Breast epithelium (tissue), 4 donors: ENCODE data around the gene RIPOR2. TPM values are rescaled to one million over a fixed set of nuclear protein-coding genes. Genes with fewer than 3 reads are reported as not detected.

Experiments
- DNase-seq, 2 donors: peaks; one replicate each; pipeline ENCODE4 v3.0.0-alpha.2; 2019; ENCODE audit warnings: low spot score in 2 of 2
- H3K27ac ChIP-seq, 2 donors: fragments of 200-600 bp; sonication (generic) in 1 of 2; one replicate each; pipeline ENCODE4 v1.5.1; 2016 to 2019; ENCODE audit warnings: mild to moderate bottlenecking in 1 of 2
- H3K27me3 ChIP-seq, 2 donors: fragments of 200-600 bp; sonication (generic) in 1 of 2; one replicate each; pipeline versions ENCODE4 v1.5.1 to v1.6.0; 2017 to 2019; ENCODE audit warnings: control low read depth in 1 of 2, mild to moderate bottlenecking in 1 of 2
- H3K36me3 ChIP-seq: fragments of 200-600 bp; one replicate; pipeline ENCODE4 v1.5.1; 2019
- H3K4me1 ChIP-seq, 2 donors: fragments of 200-600 bp; sonication (generic); one replicate each; pipeline ENCODE4 v1.5.1; 2016 to 2019; ENCODE audit warnings: control low read depth in 1 of 2
- H3K4me3 ChIP-seq, 3 donors: fragments of 200-600 bp; sonication (generic); 1 replicate in 2 of 3; 2 replicates in 1 of 3; pipeline ENCODE4 v1.5.1; 2016 to 2019; ENCODE audit warnings: mild to moderate bottlenecking in 3 of 3, moderate library complexity in 2 of 3
- H3K9me3 ChIP-seq, 2 donors: fragments of 200-600 bp; sonication (generic) in 1 of 2; one replicate each; pipeline ENCODE4 v1.5.1; 2016 to 2019; ENCODE audit warnings: control low read depth in 1 of 2
- CTCF ChIP-seq, 3 donors: fragments of 450-650 bp; IDR thresholded peaks; one replicate each; pipeline ENCODE4 v1.5.1; 2016 to 2017; ENCODE audit warnings: antibody characterized with exemption in 3 of 3, mild to moderate bottlenecking in 3 of 3, moderate library complexity in 3 of 3
- POLR2A ChIP-seq: fragments of 450-650 bp; IDR thresholded peaks from one replicate; pipeline ENCODE4 v1.6.1; 2016; ENCODE audit warnings: antibody characterized with exemption, mild to moderate bottlenecking, moderate library complexity
- POLR2AphosphoS5 ChIP-seq, 3 donors: sonication (generic); formaldehyde crosslinking; IDR thresholded peaks; one replicate each; pipeline ENCODE4 v1.6.1; 2017; ENCODE audit warnings: antibody characterized with exemption in 3 of 3
- intact Hi-C: fragments of 100-400 bp; cut with DNase I; formaldehyde crosslinking; loops from one replicate; pipeline ENCODE4 v1.15.1; 2023; ENCODE audit warnings: low total_unique reads
- total RNA-seq, 3 donors: library from RNA; depleted of rRNA; stranded (reverse); fragments of >200 nt; gene quantifications; one replicate each; pipeline ENCODE4 v1.1.0, GENCODE V29; 2016

The RIPOR2 gene
- total RNA-seq, 3 donors from 2014 or later, result 13.8 to 70.5 (median 29.2) TPM

- TF ChIP-seq POLR2AphosphoS5 (IDR thresholded peaks at IDR 0.05) (no peak), POLR2A (no peak), CTCF (IDR thresholded peaks at IDR 0.05) (no peak)
- intact Hi-C loops, result no loop called here
- Histone ChIP-seq H3K4me3 (no peak overlapping the region), H3K4me1 (no peaks in the 10 kb centered on the region), H3K9me3 (no peaks in the 10 kb centered on the region), H3K36me3 (no peaks in the 10 kb centered on the region), H3K27me3 (no peaks in the 10 kb centered on the region), H3K27ac (no peak overlapping the region)
- DNase-seq, result no peak
Observed at GRCh38 chr6:24968783-24969182, 33.0 kb upstream of the RIPOR2 start.

GRCh38 chr6:24967211-24967610 is 31.5 kb upstream of the RIPOR2 start:
- H3K4me1 ChIP-seq, result no peaks in the 10 kb centered on the region
- intact Hi-C loops, result no loop called here
- DNase-seq, result no peak
- no peaks in the 10 kb centered on the region for H3K27me3 ChIP-seq
- no peak overlapping the region for H3K4me3 ChIP-seq
- H3K36me3 ChIP-seq, result no peaks in the 10 kb centered on the region
- no peak overlapping the region for H3K27ac ChIP-seq
- no peak for TF ChIP-seq POLR2AphosphoS5 (IDR thresholded peaks at IDR 0.05)
- TF ChIP-seq POLR2A, result no peak
- TF ChIP-seq CTCF (IDR thresholded peaks at IDR 0.05), result no peak
- no peaks in the 10 kb centered on the region for H3K9me3 ChIP-seq

GRCh38 chr6:24966381-24966780 is 30.6 kb upstream of the RIPOR2 start:
- intact Hi-C loops, result no loop called here
- Histone ChIP-seq H3K4me3 (no peak overlapping the region), H3K27me3 (no peaks in the 10 kb centered on the region), H3K9me3 (no peaks in the 10 kb centered on the region), H3K36me3 (no peaks in the 10 kb centered on the region), H3K4me1 (no peaks in the 10 kb centered on the region), H3K27ac (no peak overlapping the region)
- TF ChIP-seq POLR2AphosphoS5 (IDR thresholded peaks at IDR 0.05), result no peak
- TF ChIP-seq CTCF (IDR thresholded peaks at IDR 0.05), result no peak
- no peak for TF ChIP-seq POLR2A
- DNase-seq, result no peak

- H3K27ac ChIP-seq, result no peak overlapping the region
- no peaks in the 10 kb centered on the region for H3K4me1 ChIP-seq
Observed at GRCh38 chr6:24963887-24964570, 28.3 kb upstream of the RIPOR2 start.

More at GRCh38 chr6:24963887-24964570, 28.3 kb upstream of the RIPOR2 start:
- no peak for DNase-seq
- Histone ChIP-seq H3K9me3 (no peaks in the 10 kb centered on the region), H3K36me3 (no peaks in the 10 kb centered on the region), H3K27me3 (no peaks in the 10 kb centered on the region), H3K4me3 (no peak overlapping the region)
- intact Hi-C loops, result no loop called here
- TF ChIP-seq POLR2AphosphoS5 (IDR thresholded peaks at IDR 0.05) (no peak), POLR2A (no peak), CTCF (IDR thresholded peaks at IDR 0.05) (no peak)
